DMS114 treated with DMSO at 0.1 percent for 48 hours (cell line): ENCODE data around the gene ADAMTS18.

Experiments used
- DNase-seq: peaks from one replicate; lab custom pipeline; 2025; ENCODE audit not compliant: unreplicated experiment; lab: John Stamatoyannopoulos, UW

The ADAMTS18 gene

GRCh38 chr16:77399066-77399465 is 35.8 kb downstream of the ADAMTS18 start:
- DNase-seq: no peak

- DNase-seq: no peak
Measured at GRCh38 chr16:77398495-77398894, 36.3 kb downstream of the ADAMTS18 start.

GRCh38 chr16:77396461-77396860 is 38.4 kb downstream of the ADAMTS18 start:
- no peak for DNase-seq

- no peak for DNase-seq
Measured at GRCh38 chr16:77394699-77395098, 40.1 kb downstream of the ADAMTS18 start.

GRCh38 chr16:77393955-77394354 is 40.9 kb downstream of the ADAMTS18 start:
- no peak for DNase-seq

GRCh38 chr16:77387815-77388209 is 47.0 kb downstream of the ADAMTS18 start:
- DNase-seq: no peak

- DNase-seq: no peak
Measured at GRCh38 chr16:77386831-77387814, 47.7 kb downstream of the ADAMTS18 start.

- DNase-seq: no peak
Measured at GRCh38 chr16:77385481-77385880, 49.4 kb downstream of the ADAMTS18 start.

GRCh38 chr16:77383606-77384187 is 51.1 kb downstream of the ADAMTS18 start:
- DNase-seq: no peak

GRCh38 chr16:77376358-77376757 is 58.5 kb downstream of the ADAMTS18 start:
- DNase-seq: no peak

GRCh38 chr16:77375396-77375795 is 59.4 kb downstream of the ADAMTS18 start:
- DNase-seq: no peak

GRCh38 chr16:77374384-77374783 is 60.5 kb downstream of the ADAMTS18 start:
- no peak for DNase-seq

GRCh38 chr16:77373726-77374125 is 61.1 kb downstream of the ADAMTS18 start:
- DNase-seq: no peak

GRCh38 chr16:77364770-77365169 is 70.1 kb downstream of the ADAMTS18 start:
- DNase-seq: no peak

GRCh38 chr16:77359065-77359502 is 75.8 kb downstream of the ADAMTS18 start:
- DNase-seq: no peak

- DNase-seq: no peak
Measured at GRCh38 chr16:77353587-77354263, 81.1 kb downstream of the ADAMTS18 start.

- DNase-seq: no peak
Measured at GRCh38 chr16:77344341-77344740, 90.5 kb downstream of the ADAMTS18 start.

GRCh38 chr16:77336637-77337036 is 98.2 kb downstream of the ADAMTS18 start:
- no peak for DNase-seq

- DNase-seq: no peak
Measured at GRCh38 chr16:77335652-77336234, 99.1 kb downstream of the ADAMTS18 start.

- no peak for DNase-seq
Measured at GRCh38 chr16:77332792-77333191, 102.0 kb downstream of the ADAMTS18 start.
